A673 (cell line): Measurements from ENCODE around the gene ANKRD16.

Experiments used
- EZH2 ChIP-seq: fragments of 200-600 bp; sonication (generic); IDR thresholded peaks from 2 replicates; pipeline ENCODE4 v1.6.1; 2017; ENCODE audit warnings: borderline replicate concordance, low read depth, mild to moderate bottlenecking, mixed read lengths, antibody characterized with exemption, low read length; ENCODE audit not compliant: poor library complexity, severe bottlenecking
- TF ChIP-seq, protein P1 (sequence below): fragments of 300-800, 200-600 bp; sonication (generic); conservative IDR thresholded peaks from 2 replicates; pipeline ENCODE4 v1.5.1; 2017; ENCODE audit warnings: low read depth, mild to moderate bottlenecking, antibody characterized with exemption, low read length, moderate library complexity, mixed read lengths

DNA sequence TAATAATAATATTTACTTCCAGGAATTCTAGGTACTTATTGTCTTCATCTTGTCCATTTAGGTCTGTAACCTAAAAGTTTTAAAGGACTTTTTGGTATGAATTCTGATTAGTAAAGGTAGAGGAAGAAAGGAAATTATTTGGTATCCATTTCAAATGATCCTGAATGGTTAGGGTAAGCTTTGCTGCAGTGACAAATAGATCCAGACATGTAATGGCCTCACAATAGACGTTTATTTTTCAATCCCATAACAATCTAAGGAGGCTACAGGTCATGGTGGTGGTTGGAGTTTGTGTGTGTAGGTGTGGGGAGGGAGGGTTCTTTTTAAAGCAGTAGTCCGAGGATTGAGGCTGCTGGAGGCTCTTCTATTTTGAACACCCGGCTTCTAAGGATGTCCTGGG lies 5.7 kb upstream of the ANKRD16 start:
- TF ChIP-seq, protein P1, sequence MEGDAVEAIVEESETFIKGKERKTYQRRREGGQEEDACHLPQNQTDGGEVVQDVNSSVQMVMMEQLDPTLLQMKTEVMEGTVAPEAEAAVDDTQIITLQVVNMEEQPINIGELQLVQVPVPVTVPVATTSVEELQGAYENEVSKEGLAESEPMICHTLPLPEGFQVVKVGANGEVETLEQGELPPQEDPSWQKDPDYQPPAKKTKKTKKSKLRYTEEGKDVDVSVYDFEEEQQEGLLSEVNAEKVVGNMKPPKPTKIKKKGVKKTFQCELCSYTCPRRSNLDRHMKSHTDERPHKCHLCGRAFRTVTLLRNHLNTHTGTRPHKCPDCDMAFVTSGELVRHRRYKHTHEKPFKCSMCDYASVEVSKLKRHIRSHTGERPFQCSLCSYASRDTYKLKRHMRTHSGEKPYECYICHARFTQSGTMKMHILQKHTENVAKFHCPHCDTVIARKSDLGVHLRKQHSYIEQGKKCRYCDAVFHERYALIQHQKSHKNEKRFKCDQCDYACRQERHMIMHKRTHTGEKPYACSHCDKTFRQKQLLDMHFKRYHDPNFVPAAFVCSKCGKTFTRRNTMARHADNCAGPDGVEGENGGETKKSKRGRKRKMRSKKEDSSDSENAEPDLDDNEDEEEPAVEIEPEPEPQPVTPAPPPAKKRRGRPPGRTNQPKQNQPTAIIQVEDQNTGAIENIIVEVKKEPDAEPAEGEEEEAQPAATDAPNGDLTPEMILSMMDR = no peak
- no peak for TF ChIP-seq EZH2
